Stimulated activated CD8-positive, alpha-beta memory T cell treated with anti-CD3 and anti-CD28 coated beads, Interleukin-4, amount 100 ng/mL, for 4 hours (primary cell): ENCODE results near the gene FGB.
A peak's percentile ranks its signal among the peaks of the same experiment; 100 is the strongest.

ENCODE experiments used
- DNase-seq, 2 donors: peaks; one replicate each; pipeline ENCODE4 v3.0.0-alpha.2; 2020; ENCODE audit warnings: low read depth in 2 of 2, low spot score in 1 of 2

Gene FGB

GRCh38 chr4:154562697-154563254 lies at the start of gene FGB:
Gene FGB, plus strand, starts transcription at chr4:154563011. Its CDS starts 8 bp downstream, at chr4:154563019.
- DNase-seq, result no peak

- DNase-seq, result no peak
These were observed 46.3 kb upstream of the FGB start for GRCh38 chr4:154516318-154517029.

- DNase-seq, result no peak
These were observed 45.2 kb upstream of the FGB start for GRCh38 chr4:154517591-154517990.

- no peak for DNase-seq
These were observed 43.6 kb upstream of the FGB start for GRCh38 chr4:154519214-154519613.

- DNase-seq, result no peak
These were observed 41.2 kb upstream of the FGB start for GRCh38 chr4:154521607-154522006.

- DNase-seq, result no peak
These were observed 36.7 kb upstream of the FGB start for GRCh38 chr4:154526151-154526550.

GRCh38 chr4:154527308-154527707 lies 35.5 kb upstream of the FGB start:
- no peak for DNase-seq

- DNase-seq, result no peak
These were observed 33.9 kb upstream of the FGB start for GRCh38 chr4:154528869-154529268.

- no peak for DNase-seq
These were observed 32.9 kb upstream of the FGB start for GRCh38 chr4:154529728-154530519.

- no peak for DNase-seq
These were observed 28.5 kb upstream of the FGB start for GRCh38 chr4:154534296-154534695.

GRCh38 chr4:154542271-154542879 lies 20.4 kb upstream of the FGB start:
- DNase-seq, result no peak

GRCh38 chr4:154545689-154546088 lies 17.1 kb upstream of the FGB start:
- no peak for DNase-seq

GRCh38 chr4:154549894-154550790 lies 12.7 kb upstream of the FGB start, which contains the start of gene PLRG1:
Gene PLRG1, minus strand, starts transcription at chr4:154550400. Its CDS starts 92 bp downstream, at chr4:154550308.
- DNase-seq, result peak; percentile 91 to 92

- DNase-seq, result peak; percentile 34 to 44
These were observed 10.7 kb upstream of the FGB start for GRCh38 chr4:154551872-154552686.

- DNase-seq, result no peak
These were observed 3.7 kb upstream of the FGB start for GRCh38 chr4:154559141-154559493.

GRCh38 chr4:154559494-154560418 lies 3.1 kb upstream of the FGB start:
- no peak for DNase-seq

GRCh38 chr4:154560419-154560801 lies 2.4 kb upstream of the FGB start:
- DNase-seq, result no peak

- no peak for DNase-seq
These were observed 2.0 kb upstream of the FGB start for GRCh38 chr4:154560824-154561231.

- no peak for DNase-seq
These were observed 1.5 kb downstream of the FGB start for GRCh38 chr4:154564311-154564710.
